GM12864 (cell line): ENCODE results near the gene ABHD17A.
"Not testable (repeated sequence)": the region's sequence is repeated elsewhere in the genome, so short reads cannot be mapped to it uniquely, and the experiment has no call there.

Experiments used
- DNase-seq: peaks from one replicate; pipeline ENCODE4 v3.0.0-alpha.2; 2011; ENCODE audit warnings: low read depth
- H3K4me3 ChIP-seq: 2 replicates; pipeline ENCODE4 v1.5.1; 2011; ENCODE audit warnings: mild to moderate bottlenecking, low read depth, low read length, control low read depth
- TF ChIP-seq, protein P1 (sequence below): IDR thresholded peaks from 2 replicates; pipeline ENCODE4 v1.5.1; 2011; ENCODE audit warnings: low read depth, mild to moderate bottlenecking, moderate library complexity, low read length, control low read depth, inconsistent platforms; ENCODE audit errors: missing control alignments

ABHD17A gene

DNA sequence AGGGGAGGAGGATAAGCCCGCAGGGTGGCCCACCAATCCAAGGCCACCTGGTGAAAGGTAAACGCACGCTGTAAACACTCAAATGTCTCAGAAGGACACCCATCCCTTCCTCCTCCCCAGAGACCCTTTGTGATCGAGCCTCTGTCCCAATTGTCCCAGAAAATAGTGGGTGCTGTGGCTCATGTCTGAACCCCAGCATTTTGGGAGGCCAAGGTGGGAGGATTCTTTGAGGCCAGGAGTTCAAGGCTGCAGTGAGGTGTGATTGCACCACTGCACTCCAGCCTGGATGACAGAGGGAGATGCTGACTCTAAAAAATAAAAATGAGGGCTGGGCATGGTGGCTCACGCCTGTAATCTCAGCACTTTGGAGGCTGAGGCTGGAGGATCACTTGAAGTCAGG, 3.1 kb upstream of the ABHD17A start:
- DNase-seq, result no peak
- TF ChIP-seq, protein P1, sequence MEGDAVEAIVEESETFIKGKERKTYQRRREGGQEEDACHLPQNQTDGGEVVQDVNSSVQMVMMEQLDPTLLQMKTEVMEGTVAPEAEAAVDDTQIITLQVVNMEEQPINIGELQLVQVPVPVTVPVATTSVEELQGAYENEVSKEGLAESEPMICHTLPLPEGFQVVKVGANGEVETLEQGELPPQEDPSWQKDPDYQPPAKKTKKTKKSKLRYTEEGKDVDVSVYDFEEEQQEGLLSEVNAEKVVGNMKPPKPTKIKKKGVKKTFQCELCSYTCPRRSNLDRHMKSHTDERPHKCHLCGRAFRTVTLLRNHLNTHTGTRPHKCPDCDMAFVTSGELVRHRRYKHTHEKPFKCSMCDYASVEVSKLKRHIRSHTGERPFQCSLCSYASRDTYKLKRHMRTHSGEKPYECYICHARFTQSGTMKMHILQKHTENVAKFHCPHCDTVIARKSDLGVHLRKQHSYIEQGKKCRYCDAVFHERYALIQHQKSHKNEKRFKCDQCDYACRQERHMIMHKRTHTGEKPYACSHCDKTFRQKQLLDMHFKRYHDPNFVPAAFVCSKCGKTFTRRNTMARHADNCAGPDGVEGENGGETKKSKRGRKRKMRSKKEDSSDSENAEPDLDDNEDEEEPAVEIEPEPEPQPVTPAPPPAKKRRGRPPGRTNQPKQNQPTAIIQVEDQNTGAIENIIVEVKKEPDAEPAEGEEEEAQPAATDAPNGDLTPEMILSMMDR, result no peak
- H3K4me3 ChIP-seq, result no peak overlapping the region

DNA sequence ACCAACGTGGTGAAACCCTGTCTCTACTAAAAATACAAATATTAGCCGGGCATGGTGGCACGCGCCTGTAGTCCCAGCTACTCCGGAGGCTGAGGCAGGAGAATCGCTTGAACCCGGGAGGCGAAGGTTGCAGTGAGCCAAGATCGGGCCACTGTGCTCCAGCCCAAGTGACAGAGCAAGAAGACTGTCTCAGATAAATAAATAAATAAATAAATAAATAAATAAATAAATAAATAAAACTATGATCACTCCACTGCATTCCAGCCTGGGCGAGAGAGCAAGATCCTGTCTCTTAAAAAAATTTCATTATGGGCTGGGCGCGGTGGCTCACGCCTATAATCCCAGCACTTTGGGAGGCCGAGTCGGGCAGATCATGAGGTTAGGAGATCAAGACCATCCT, 1.1 kb upstream of the ABHD17A start:
- H3K4me3 ChIP-seq, DNase-seq: not testable (repeated sequence)

DNA sequence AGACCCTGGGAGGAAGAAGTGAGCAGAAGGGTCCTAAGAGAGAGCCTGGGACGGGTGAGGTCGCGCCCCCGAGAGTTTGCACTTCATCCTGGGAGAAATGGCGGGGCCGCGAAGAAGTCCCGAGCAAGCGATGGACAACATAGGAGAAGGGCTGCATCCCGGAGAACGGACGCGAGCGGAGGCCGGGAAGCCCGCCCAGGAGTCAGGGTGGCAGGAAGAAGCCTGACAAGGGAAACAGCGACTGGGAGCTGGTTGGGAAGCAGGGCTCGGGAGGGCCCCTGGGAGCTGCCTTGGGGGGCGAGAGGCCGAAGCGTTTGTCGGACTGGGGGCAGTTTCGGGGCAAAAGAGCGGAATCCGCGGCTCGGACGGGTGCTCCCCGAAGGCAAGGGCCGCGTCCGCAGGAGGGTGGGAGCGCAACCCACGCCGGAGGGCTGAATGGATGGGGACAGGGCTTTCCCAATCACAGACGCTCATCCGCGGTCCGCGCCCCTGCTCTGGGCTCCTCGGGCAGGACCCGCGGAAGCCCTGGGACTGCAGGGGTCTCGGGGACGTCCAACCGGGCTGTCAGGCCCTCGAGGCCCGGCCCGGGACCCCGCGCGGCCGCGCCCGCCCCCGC, 469 bp downstream of the ABHD17A start:
- TF ChIP-seq, protein P1, result no peak
- no peak for DNase-seq
- H3K4me3 ChIP-seq, result peak overlapping the region; percentile 97

DNA sequence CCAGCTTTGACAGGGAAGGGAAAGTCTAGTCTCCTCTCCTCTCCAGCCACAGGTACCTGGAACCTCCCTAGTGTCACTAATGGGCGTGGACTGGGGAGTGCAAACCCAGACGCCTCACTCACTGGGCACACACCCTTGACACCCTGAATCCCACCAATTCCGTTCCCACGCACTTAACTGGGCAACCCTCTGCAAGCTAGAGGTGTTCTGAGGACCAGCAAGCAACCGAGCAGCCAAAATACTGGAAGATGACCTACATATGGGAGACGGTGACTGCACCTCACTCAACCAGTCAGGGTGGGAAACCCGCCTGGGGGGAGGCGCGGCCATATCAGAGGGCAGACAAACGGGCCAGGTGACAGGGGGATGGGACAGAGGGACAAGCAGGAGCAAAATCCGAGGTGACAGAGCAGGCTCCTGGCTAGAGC, 991 bp downstream of the ABHD17A start:
- DNase-seq, result no peak
- TF ChIP-seq, protein P1, result no peak
- H3K4me3 ChIP-seq, result peak overlapping the region; percentile 97

DNA sequence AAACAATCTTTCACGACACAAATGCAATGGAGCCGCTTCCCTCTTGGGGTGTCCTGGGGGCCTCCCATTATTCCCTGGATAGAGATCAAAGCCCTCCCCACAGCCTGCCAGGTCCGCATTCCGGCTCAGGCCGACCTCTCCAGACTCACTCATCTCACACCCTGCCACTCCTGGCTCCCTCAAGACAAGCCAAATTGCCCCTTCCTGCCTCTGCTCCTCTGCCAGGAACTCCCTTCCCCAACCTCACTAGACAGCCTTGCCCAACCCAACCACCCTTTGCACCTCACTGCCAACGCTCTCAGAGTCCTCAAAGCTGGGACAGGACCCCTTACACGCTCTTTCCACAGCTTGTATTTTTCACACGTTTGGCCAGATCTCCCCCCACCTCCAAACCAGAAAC, 1.5 kb downstream of the ABHD17A start:
- H3K4me3 ChIP-seq, result peak overlapping the region; percentile 97
- TF ChIP-seq, protein P1, result no peak
- DNase-seq, result no peak

DNA sequence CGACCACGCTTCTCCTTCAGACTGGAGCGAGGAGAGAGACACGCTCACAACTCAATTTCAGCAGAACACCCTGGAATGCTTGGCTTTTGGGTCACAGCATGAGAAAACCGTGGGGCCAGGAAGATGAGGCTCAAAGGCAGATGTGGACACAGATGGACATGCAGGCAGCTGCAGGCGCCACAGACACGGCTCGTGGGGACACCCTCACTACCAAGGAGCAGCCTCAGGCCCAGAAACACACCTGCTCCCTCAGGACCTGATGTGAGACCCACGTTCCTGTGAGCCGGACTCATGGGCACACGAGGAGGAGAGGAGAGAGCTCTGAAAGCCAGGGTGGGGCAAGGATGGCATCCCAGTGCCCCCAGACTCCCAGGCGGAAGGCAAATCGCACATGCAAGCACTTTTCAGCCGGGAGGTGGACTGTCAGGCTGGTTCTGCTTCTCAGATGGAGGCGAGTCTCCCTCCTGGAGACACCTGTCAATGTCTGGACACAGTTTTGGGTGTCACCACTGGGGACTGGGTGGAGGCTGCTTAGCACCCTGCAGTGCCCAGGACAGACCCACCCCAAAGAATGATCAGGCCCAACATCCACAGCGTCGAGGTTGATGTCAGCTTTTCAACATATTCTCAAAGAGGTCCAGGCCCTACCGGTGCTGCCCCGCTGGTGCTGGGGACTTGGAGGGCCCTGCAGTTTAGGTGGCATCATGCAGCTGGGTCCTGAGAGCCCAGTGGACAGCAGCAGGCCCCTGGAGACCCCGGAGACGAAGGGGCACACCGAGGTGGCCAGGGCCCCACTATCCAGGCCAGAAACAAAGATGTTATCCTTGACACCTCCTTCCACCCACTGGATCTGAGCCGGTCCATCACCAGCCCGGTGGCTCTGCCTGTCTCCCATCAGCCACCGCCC, 2.3 kb downstream of the ABHD17A start:
- no peak overlapping the region for H3K4me3 ChIP-seq
- TF ChIP-seq, protein P1, result no peak
- DNase-seq, result no peak

DNA sequence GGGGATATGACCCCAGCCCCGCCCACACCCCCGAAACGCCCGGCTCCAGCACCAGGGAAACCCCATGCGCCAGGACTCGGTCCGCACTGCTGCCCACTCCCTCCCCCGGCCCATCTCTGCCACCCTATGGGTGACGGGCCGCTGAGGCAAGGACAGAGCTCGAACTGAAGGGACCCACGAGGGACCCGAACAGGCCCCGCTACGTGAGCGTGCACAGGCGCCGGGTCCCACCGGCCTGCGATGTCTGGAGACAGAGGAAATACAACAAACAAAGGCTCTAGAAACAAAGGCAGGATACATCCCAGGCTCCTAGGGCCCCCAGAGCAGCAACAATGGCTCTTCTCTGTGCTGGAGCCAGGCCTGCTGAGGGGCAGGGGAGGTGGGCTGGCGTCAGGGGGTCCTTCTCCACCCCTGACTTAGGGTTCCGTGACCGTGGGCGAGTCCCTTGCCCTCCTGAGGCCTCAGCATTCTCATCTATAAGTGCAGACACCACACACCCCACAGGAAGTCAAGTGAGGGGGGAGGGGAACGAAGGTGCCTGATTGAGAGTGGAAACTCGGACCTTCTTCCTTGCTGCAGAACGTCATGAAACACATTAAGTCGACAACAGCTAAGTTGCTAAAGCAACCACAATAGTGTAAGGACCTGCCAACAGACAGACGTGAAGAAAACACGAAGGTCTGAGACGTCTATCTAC, 3.1 kb downstream of the ABHD17A start:
- TF ChIP-seq, protein P1, result no peak
- no peak for DNase-seq
- no peak overlapping the region for H3K4me3 ChIP-seq

DNA sequence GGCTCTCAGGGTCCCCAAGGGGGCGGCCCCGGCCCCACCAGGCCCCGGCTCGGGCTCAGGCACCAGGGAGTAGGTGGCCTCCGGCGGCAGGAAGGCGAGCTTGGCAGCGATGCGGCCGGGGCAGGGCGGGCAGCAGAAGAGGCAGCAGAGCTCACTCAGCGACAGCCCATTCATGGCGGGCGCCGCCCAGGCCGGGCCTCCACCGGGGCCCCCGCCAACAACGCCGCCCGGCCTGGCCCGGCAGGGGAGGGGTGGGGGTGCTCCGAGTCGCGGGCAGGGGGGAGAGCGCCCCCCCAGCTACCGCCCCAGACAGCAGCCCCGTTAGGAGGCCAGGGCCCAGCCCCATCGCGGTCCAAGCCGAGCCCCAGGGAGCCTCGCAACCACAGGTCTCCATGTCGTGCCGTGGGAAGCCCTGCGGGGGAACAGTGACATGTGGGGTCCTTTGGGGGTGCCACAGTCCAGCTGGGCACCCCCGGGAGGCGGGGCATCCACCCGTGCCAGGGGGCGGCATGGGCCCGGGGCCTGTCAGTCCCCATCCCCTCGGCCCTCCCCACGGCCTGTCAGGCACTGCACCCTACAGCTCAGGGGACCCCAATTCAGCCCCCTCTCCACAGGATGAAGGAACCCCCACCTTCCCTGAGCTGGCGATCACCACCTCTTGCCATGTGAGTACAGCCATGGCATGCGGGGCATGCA, 3.8 kb downstream of the ABHD17A start:
- H3K4me3 ChIP-seq, DNase-seq: not testable (repeated sequence)
